IMR-90 (cell line): ENCODE data around the gene GPR75. TPM values are rescaled to one million over a fixed set of nuclear protein-coding genes. Genes with fewer than 3 reads are reported as not detected.

ENCODE experiments used
- ATAC-seq: fragments of 200-7000 bp; cut with Tn5 transposase; 2 replicates; pipeline ENCODE4 v1.9.1; 2020; ENCODE audit warnings: low read depth, mild to moderate bottlenecking, moderate library complexity
- BruUV-seq: library from RNA; stranded (reverse); fragments of 400-500 nt; replicated peaks from 2 replicates; lab custom pipeline; 2021; lab: Mats Ljungman, UMichigan
- CTCF ChIA-PET: fragments of 300-600 bp; formaldehyde crosslinking; extraction: SDS; loops from one replicate; lab custom pipeline; 2021; ENCODE audit warnings: antibody characterized with exemption; lab: Yijun Ruan, JAX
- POLR2A ChIA-PET: fragments of 300-600 bp; sonication (Branson Sonifier 250); formaldehyde crosslinking; loops from one replicate; lab custom pipeline; 2022; ENCODE audit warnings: antibody characterized with exemption; ENCODE audit not compliant: unreplicated experiment; lab: Charles Lee
- DNase-seq: peaks from one replicate; pipeline ENCODE4 v3.0.0; 2013
- H2AFZ ChIP-seq: replicated peaks from 2 replicates; pipeline ENCODE3; 2013; ENCODE audit warnings: low read length, mild to moderate bottlenecking; ENCODE audit not compliant: poor library complexity
- H2AK5ac ChIP-seq: 2 replicates; pipeline ENCODE4 v1.6.1; 2013; ENCODE audit warnings: low read depth, low read length, inconsistent platforms
- H2AK9ac ChIP-seq: replicated peaks from 2 replicates; pipeline ENCODE3; 2013; ENCODE audit warnings: mild to moderate bottlenecking, low read depth, low read length, moderate library complexity; ENCODE audit not compliant: poor library complexity
- H2BK120ac ChIP-seq: 2 replicates; pipeline ENCODE4 v1.6.1; 2013; ENCODE audit warnings: low read depth, low read length, inconsistent platforms
- H2BK15ac ChIP-seq: 3 replicates; pipeline ENCODE4 v1.6.1; 2013; ENCODE audit warnings: low read depth, low read length, inconsistent platforms
- H2BK20ac ChIP-seq: 2 replicates; pipeline ENCODE4 v1.6.1; 2013; ENCODE audit warnings: low read depth, mild to moderate bottlenecking, inconsistent platforms, low read length, moderate library complexity
- H2BK5ac ChIP-seq: 2 replicates; pipeline ENCODE4 v1.6.1; 2013; ENCODE audit warnings: mild to moderate bottlenecking, low read depth, low read length, inconsistent platforms; ENCODE audit not compliant: poor library complexity, severe bottlenecking
- H3K14ac ChIP-seq: replicated peaks from 2 replicates; pipeline ENCODE4 v1.6.1; 2013; ENCODE audit warnings: low read depth, low read length, inconsistent platforms
- H3K18ac ChIP-seq: 2 replicates; pipeline ENCODE4 v1.6.1; 2013; ENCODE audit warnings: low read depth, low read length, control low read depth
- H3K23ac ChIP-seq: 2 replicates; pipeline ENCODE4 v1.6.1; 2013; ENCODE audit warnings: low read depth, low read length, inconsistent platforms
- H3K27ac ChIP-seq: 2 replicates; pipeline ENCODE4 v1.5.1; 2013; ENCODE audit warnings: mild to moderate bottlenecking, control low read depth, low read length; ENCODE audit not compliant: insufficient read depth
- H3K27me3 ChIP-seq: 2 replicates; pipeline ENCODE4 v1.6.1; 2013; ENCODE audit warnings: low read length; ENCODE audit not compliant: control insufficient read depth, insufficient read depth
- H3K36me3 ChIP-seq: 2 replicates; pipeline ENCODE4 v1.6.1; 2013; ENCODE audit warnings: low read length, mixed read lengths; ENCODE audit not compliant: control insufficient read depth, insufficient read depth
- H3K4ac ChIP-seq: 2 replicates; pipeline ENCODE4 v1.6.1; 2013; ENCODE audit warnings: low read depth, low read length, inconsistent platforms
- H3K4me1 ChIP-seq: 2 replicates; pipeline ENCODE4 v1.6.1; 2013; ENCODE audit warnings: low read length, mixed read lengths; ENCODE audit not compliant: control insufficient read depth, insufficient read depth
- H3K4me2 ChIP-seq: 2 replicates; pipeline ENCODE4 v1.6.1; 2013; ENCODE audit warnings: low read depth, mild to moderate bottlenecking, control low read depth, low read length, moderate library complexity
- H3K4me3 ChIP-seq: 2 replicates; pipeline ENCODE4 v1.5.1; 2013; ENCODE audit warnings: low read depth, mild to moderate bottlenecking, control low read depth, low read length, moderate library complexity; ENCODE audit not compliant: insufficient read depth
- H3K56ac ChIP-seq: 2 replicates; pipeline ENCODE4 v1.6.1; 2013; ENCODE audit warnings: low read length, inconsistent platforms; ENCODE audit not compliant: insufficient read depth; ENCODE audit errors: extremely low read depth
- H3K79me1 ChIP-seq, 2 experiments: 2 replicates each; pipeline ENCODE4 v1.6.1; 2013; ENCODE audit warnings: low read length in 2 of 2, inconsistent platforms in 1 of 2, low read depth in 1 of 2
- H3K9ac ChIP-seq: 2 replicates; pipeline ENCODE4 v1.6.1; 2013; ENCODE audit warnings: low read depth, low read length, control low read depth
- H3K9me1 ChIP-seq: 2 replicates; pipeline ENCODE4 v1.6.1; 2013; ENCODE audit warnings: low read length, inconsistent platforms; ENCODE audit not compliant: insufficient read depth
- H3K9me3 ChIP-seq: 2 replicates; pipeline ENCODE4 v1.6.1; 2013; ENCODE audit warnings: low read length; ENCODE audit not compliant: control insufficient read depth, insufficient read depth
- H4K20me1 ChIP-seq: 2 replicates; pipeline ENCODE4 v1.6.1; 2013; ENCODE audit warnings: low read length, inconsistent platforms; ENCODE audit not compliant: insufficient read depth
- H4K5ac ChIP-seq: 2 replicates; pipeline ENCODE4 v1.6.1; 2013; ENCODE audit warnings: mild to moderate bottlenecking, low read depth, low read length, control low read depth
- H4K8ac ChIP-seq, 2 experiments: 2 replicates each; pipeline ENCODE4 v1.6.1; 2013; ENCODE audit warnings: low read depth in 2 of 2, low read length in 2 of 2, control low read depth in 1 of 2, inconsistent platforms in 1 of 2
- H4K91ac ChIP-seq: 2 replicates; pipeline ENCODE4 v1.6.1; 2013; ENCODE audit warnings: low read depth, low read length, inconsistent platforms; ENCODE audit not compliant: insufficient read depth
- BHLHE40 ChIP-seq: fragments of 150-350 bp; IDR thresholded peaks from 2 replicates; pipeline ENCODE4 v1.6.1; 2016; ENCODE audit warnings: mild to moderate bottlenecking, low read depth, low read length
- CEBPB ChIP-seq: IDR thresholded peaks from 2 replicates; pipeline ENCODE4 v1.6.1; 2012; ENCODE audit warnings: low read depth, low read length, improper control_type of control experiment
- CTCF ChIP-seq: conservative IDR thresholded peaks from 2 replicates; pipeline ENCODE4 v1.5.1; 2012; ENCODE audit warnings: mild to moderate bottlenecking, low read depth, low read length, improper control_type of control experiment
- FOS ChIP-seq: fragments of 150-350 bp; IDR thresholded peaks from 2 replicates; pipeline ENCODE4 v1.6.1; 2016; ENCODE audit warnings: low read depth, low read length
- MAFK ChIP-seq: IDR thresholded peaks from 2 replicates; pipeline ENCODE4 v1.6.1; 2012; ENCODE audit warnings: low read depth, low read length, improper control_type of control experiment
- MAZ ChIP-seq: IDR thresholded peaks from 2 replicates; pipeline ENCODE4 v1.6.1; 2012; ENCODE audit warnings: low read depth, mild to moderate bottlenecking, low read length, improper control_type of control experiment, moderate library complexity, borderline replicate concordance
- MXI1 ChIP-seq: IDR thresholded peaks from 2 replicates; pipeline ENCODE4 v1.6.1; 2012; ENCODE audit warnings: low read depth, mild to moderate bottlenecking, low read length, moderate library complexity, borderline replicate concordance
- NFE2L2 ChIP-seq: fragments of 150-350 bp; IDR thresholded peaks from 2 replicates; pipeline ENCODE4 v1.6.1; 2016; ENCODE audit warnings: low read depth, mild to moderate bottlenecking, low read length
- RAD21 ChIP-seq: IDR thresholded peaks from 2 replicates; pipeline ENCODE4 v1.6.1; 2012; ENCODE audit warnings: low read length, improper control_type of control experiment
- RCOR1 ChIP-seq: IDR thresholded peaks from 2 replicates; pipeline ENCODE4 v1.6.1; 2012; ENCODE audit warnings: mild to moderate bottlenecking, low read length, improper control_type of control experiment; ENCODE audit not compliant: insufficient replicate concordance
- RFX5 ChIP-seq: IDR thresholded peaks from 2 replicates; pipeline ENCODE4 v1.8.0; 2012; ENCODE audit warnings: low read depth, mild to moderate bottlenecking, low read length, moderate library complexity
- USF2 ChIP-seq: fragments of 150-350 bp; IDR thresholded peaks from 2 replicates; pipeline ENCODE4 v1.6.1; 2017; ENCODE audit warnings: mild to moderate bottlenecking, antibody characterized with exemption, low read length, low read depth
- WGBS, 2 experiments: methylation state at CpG; one replicate each; pipeline versions ENCODE4 v1.1.5 to v1.1.7; 2013; ENCODE audit warnings: missing lambda C conversion rate in 2 of 2; ENCODE audit not compliant: insufficient read length in 1 of 2; ENCODE audit errors: extremely low coverage in 2 of 2; 5-methylcytosine and 5-hydroxymethylcytosine counted together
- dilution Hi-C: fragments of 300-500 bp; cut with HindIII; formaldehyde crosslinking; loops from one replicate; pipeline ENCODE4 v1.14.3; 2018; ENCODE audit warnings: low sequenced_read_pairs; ENCODE audit not compliant: unreplicated experiment
- in situ Hi-C: fragments of 300-500 bp; cut with MboI; formaldehyde crosslinking; loops from 3 replicates; pipeline ENCODE4 v1.14.3; 2019; ENCODE audit warnings: low sequenced_read_pairs, inconsistent platforms, mixed read lengths
- intact Hi-C: fragments of 100-400 bp; cut with micrococcal nuclease; formaldehyde crosslinking; loops from 2 replicates; pipeline ENCODE4 v1.10.0; 2022
- polyA plus RNA-seq, 3 experiments: library from polyadenylated mRNA; depleted of rRNA; stranded (reverse); fragments of >200 nt; gene quantifications; 2 replicates each; pipeline ENCODE4 v1.2.3, GENCODE V29; 2012; ENCODE audit warnings: low replicate concordance in 1 of 3
- total RNA-seq: library from RNA; depleted of rRNA; stranded (reverse); fragments of >200 nt; gene quantifications from 2 replicates; pipeline ENCODE4 v1.2.3, GENCODE V29; 2012
- TF ChIP-seq, protein P1 (sequence below): fragments of 150-350 bp; IDR thresholded peaks from 2 replicates; pipeline ENCODE4 v1.6.1; 2016; ENCODE audit warnings: low read depth, mild to moderate bottlenecking, low read length, moderate library complexity, borderline replicate concordance

Gene GPR75
- total and polyA plus RNA-seq, 2 of the 4 experiments (the other 2 are of a cell fraction): 1.4 to 2.1 TPM

DNA sequence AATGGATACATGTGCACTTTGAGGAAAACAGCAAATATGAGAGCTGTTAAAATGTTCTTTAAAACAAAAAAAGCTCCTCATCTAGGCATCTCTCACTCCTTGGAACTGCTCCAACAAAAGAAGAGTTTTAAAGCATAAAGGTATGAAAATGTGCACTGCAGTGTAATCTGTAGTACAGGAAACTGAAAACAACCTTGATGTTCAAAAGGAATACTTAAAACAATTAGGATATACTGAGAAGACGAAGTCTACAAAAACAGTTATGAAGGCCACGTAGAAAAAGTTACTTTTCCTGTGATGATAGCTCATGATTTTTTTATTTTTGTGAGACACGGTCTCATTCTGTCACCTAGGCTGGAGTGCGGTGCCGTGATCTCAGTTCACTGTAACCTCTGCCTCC, 2.1 kb upstream of the GPR75 start:
- Histone ChIP-seq H3K56ac (no peak overlapping the region), H2AFZ (no peak overlapping the region), H2BK120ac (no peak overlapping the region), H3K27me3 (no peaks in the 10 kb centered on the region), H3K9ac (no peak overlapping the region), H3K79me1 (peaks cover 6 to 10% of the 10 kb centered on the region in 2 experiments; a peak in 3 of 4 replicates), H3K4me1 (no peaks in the 10 kb centered on the region), H3K4me2 (no peak overlapping the region), H3K9me3 (no peaks in the 10 kb centered on the region), H3K4ac (no peak overlapping the region), H3K23ac (no peak overlapping the region), H2BK20ac (no peak overlapping the region), H4K5ac (no peak overlapping the region), H2BK5ac (no peak overlapping the region), H3K9me1 (no peaks in the 10 kb centered on the region; the same call in 1 of the 2 replicates), H2BK15ac (no peak overlapping the region), H4K8ac (no peak overlapping the region), H3K18ac (no peak overlapping the region), H3K36me3 (peaks cover 10% of the 10 kb centered on the region), H4K20me1 (no peaks in the 10 kb centered on the region), H3K4me3 (no peak overlapping the region), H3K27ac (no peak overlapping the region), H3K14ac (no peak overlapping the region), H4K91ac (no peak overlapping the region), H2AK9ac (no peak overlapping the region), H2AK5ac (no peak overlapping the region)
- ChIA-PET CTCF (no interaction called here), POLR2A (no interaction called here)
- in situ Hi-C loops: no loop called here
- dilution Hi-C loops: no loop called here
- intact Hi-C loops: no loop called here
- no peak for ATAC-seq
- BruUV-seq: no TSS peak
- TF ChIP-seq, protein P1, sequence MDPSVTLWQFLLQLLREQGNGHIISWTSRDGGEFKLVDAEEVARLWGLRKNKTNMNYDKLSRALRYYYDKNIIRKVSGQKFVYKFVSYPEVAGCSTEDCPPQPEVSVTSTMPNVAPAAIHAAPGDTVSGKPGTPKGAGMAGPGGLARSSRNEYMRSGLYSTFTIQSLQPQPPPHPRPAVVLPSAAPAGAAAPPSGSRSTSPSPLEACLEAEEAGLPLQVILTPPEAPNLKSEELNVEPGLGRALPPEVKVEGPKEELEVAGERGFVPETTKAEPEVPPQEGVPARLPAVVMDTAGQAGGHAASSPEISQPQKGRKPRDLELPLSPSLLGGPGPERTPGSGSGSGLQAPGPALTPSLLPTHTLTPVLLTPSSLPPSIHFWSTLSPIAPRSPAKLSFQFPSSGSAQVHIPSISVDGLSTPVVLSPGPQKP: no peak
- TF ChIP-seq CEBPB: no peak
- TF ChIP-seq NFE2L2: no peak
- TF ChIP-seq FOS: no peak
- no peak for TF ChIP-seq MAFK
- TF ChIP-seq MAZ: no peak
- no peak for TF ChIP-seq USF2
- TF ChIP-seq RAD21: no peak
- TF ChIP-seq RFX5: no peak
- no peak for TF ChIP-seq CTCF
- TF ChIP-seq MXI1: no peak
- no peak for TF ChIP-seq BHLHE40
- no peak for TF ChIP-seq RCOR1
- no peak for DNase-seq
- no CpG with 5 or more reads among the region's 5 CpGs for WGBS, 2 experiments
